HepG2 (cell line): ENCODE results near the gene TLE2. TPM values are rescaled to one million over a fixed set of nuclear protein-coding genes. Genes with fewer than 3 reads are reported as not detected.

Experiments used
- CREB1 ChIP-seq, 2 experiments: fragments of 450-650 bp in 1 of 2; IDR thresholded peaks; 2 replicates each; pipeline ENCODE4 v1.6.1; 2016 to 2017; ENCODE audit warnings: control low read depth in 1 of 2, mild to moderate bottlenecking in 1 of 2, missing compliant biosample characterization in 1 of 2, missing genetic modification characterization in 1 of 2
- DNMT1 ChIP-seq: sonication (generic); formaldehyde crosslinking; IDR thresholded peaks from 2 replicates; pipeline ENCODE4 v1.5.1; 2020; ENCODE audit warnings: mild to moderate bottlenecking, missing genetic modification reagents
- ELF3 ChIP-seq: IDR thresholded peaks from 2 replicates; pipeline ENCODE4 v1.6.1; 2016; ENCODE audit warnings: missing genetic modification reagents, missing compliant biosample characterization
- EP300 ChIP-seq, 3 experiments: sonication (generic) in 1 of 3; formaldehyde crosslinking in 1 of 3; IDR thresholded peaks; 2 replicates each; pipeline versions ENCODE4 v1.5.1 to v1.6.1; 2011 to 2020; ENCODE audit warnings: low read depth in 2 of 3, low read length in 2 of 3, borderline replicate concordance in 1 of 3, improper control_type of control experiment in 1 of 3, mild to moderate bottlenecking in 1 of 3, missing genetic modification reagents in 1 of 3, moderate library complexity in 1 of 3
- HNF4G ChIP-seq, 2 experiments: sonication (generic) in 1 of 2; formaldehyde crosslinking in 1 of 2; IDR thresholded peaks; 2 replicates each; pipeline versions ENCODE4 v1.4.0 to v1.6.1; 2011 to 2020; ENCODE audit warnings: borderline replicate concordance in 2 of 2, low read depth in 2 of 2, mild to moderate bottlenecking in 2 of 2, low read length in 1 of 2, missing genetic modification reagents in 1 of 2, moderate library complexity in 1 of 2
- HOXA7 ChIP-seq: sonication (generic); formaldehyde crosslinking; IDR thresholded peaks from 2 replicates; pipeline ENCODE4 v1.8.1; 2022; ENCODE audit warnings: mild to moderate bottlenecking, missing genetic modification reagents, moderate library complexity
- IRX3 ChIP-seq: sonication (generic); formaldehyde crosslinking; IDR thresholded peaks from 2 replicates; pipeline ENCODE4 v1.8.1; 2023; ENCODE audit warnings: mild to moderate bottlenecking, low read depth, missing genetic modification reagents, borderline replicate concordance
- ISL2 ChIP-seq: sonication (generic); formaldehyde crosslinking; IDR thresholded peaks from 2 replicates; pipeline ENCODE4 v1.5.0; 2020; ENCODE audit warnings: missing genetic modification reagents
- MAX ChIP-seq: IDR thresholded peaks from 2 replicates; pipeline ENCODE4 v1.6.1; 2012; ENCODE audit warnings: inconsistent platforms
- NCOA2 ChIP-seq: sonication (generic); formaldehyde crosslinking; IDR thresholded peaks from 2 replicates; pipeline ENCODE4 v1.8.0; 2022; ENCODE audit warnings: inconsistent platforms
- NFATC3 ChIP-seq: sonication (generic); formaldehyde crosslinking; IDR thresholded peaks from 2 replicates; pipeline ENCODE4 v1.5.1; 2020; ENCODE audit warnings: mild to moderate bottlenecking, missing genetic modification reagents
- NFRKB ChIP-seq: fragments of 450-650 bp; IDR thresholded peaks from 2 replicates; pipeline ENCODE4 v1.6.1; 2017
- PLRG1 ChIP-seq: fragments of 450-650 bp; conservative IDR thresholded peaks from 2 replicates; pipeline ENCODE4 v1.6.1; 2016
- TSC22D2 ChIP-seq: sonication (generic); formaldehyde crosslinking; IDR thresholded peaks from 2 replicates; pipeline ENCODE4 v1.5.1; 2020; ENCODE audit warnings: missing genetic modification reagents, mild to moderate bottlenecking, borderline replicate concordance
- WIZ ChIP-seq: sonication (generic); formaldehyde crosslinking; IDR thresholded peaks from 2 replicates; pipeline ENCODE4 v1.5.1; 2020; ENCODE audit warnings: mild to moderate bottlenecking, missing genetic modification reagents
- ZBTB10 ChIP-seq: sonication (generic); formaldehyde crosslinking; IDR thresholded peaks from 2 replicates; pipeline ENCODE4 v1.4.0; 2020; ENCODE audit warnings: missing genetic modification reagents, borderline replicate concordance
- ZNF280B ChIP-seq: sonication (generic); formaldehyde crosslinking; IDR thresholded peaks from 2 replicates; pipeline ENCODE4 v1.5.0; 2020; ENCODE audit warnings: missing genetic modification reagents, mild to moderate bottlenecking, borderline replicate concordance
- ZNF30 ChIP-seq: sonication (generic); formaldehyde crosslinking; IDR thresholded peaks from 2 replicates; pipeline ENCODE4 v1.5.0; 2020; ENCODE audit warnings: mild to moderate bottlenecking, missing genetic modification reagents
- ZNF468 ChIP-seq: sonication (generic); formaldehyde crosslinking; IDR thresholded peaks from 2 replicates; pipeline ENCODE4 v1.8.0; 2022; ENCODE audit warnings: mild to moderate bottlenecking, moderate library complexity, missing genetic modification reagents
- ZNF605 ChIP-seq: sonication (generic); formaldehyde crosslinking; IDR thresholded peaks from 2 replicates; pipeline ENCODE4 v1.8.0; 2022; ENCODE audit warnings: mild to moderate bottlenecking, missing genetic modification reagents
- ZSCAN25 ChIP-seq: sonication (generic); formaldehyde crosslinking; IDR thresholded peaks from 2 replicates; pipeline ENCODE4 v1.8.0; 2022; ENCODE audit warnings: mild to moderate bottlenecking, missing genetic modification reagents
- ZUFSP ChIP-seq: sonication (generic); formaldehyde crosslinking; IDR thresholded peaks from 2 replicates; pipeline ENCODE4 v1.9.0; 2021; ENCODE audit warnings: missing genetic modification reagents, mild to moderate bottlenecking, borderline replicate concordance
- polyA plus RNA-seq, 8 experiments: library from polyadenylated mRNA; depleted of rRNA in 3 of 8; stranded (reverse) in 7 of 8; unstranded in 1 of 8; fragments of >200 nt; fragmentation: Illumina TruSeq in 4 of 8; extraction: Trizol in 4 of 8; gene quantifications; 2 replicates each; pipeline versions ENCODE4 v1.2.1 to v1.2.3, GENCODE V29; 2011 to 2016; ENCODE audit warnings: low read depth in 4 of 8, missing spikeins in 1 of 8, mixed read lengths in 1 of 8; ENCODE audit not compliant: insufficient read depth in 1 of 8
- total RNA-seq, 5 experiments: library from RNA; depleted of rRNA; stranded (reverse); fragments of >200 nt; fragmentation: Illumina TruSeq; extraction: Trizol; gene quantifications; 2 replicates each; pipeline ENCODE4 v1.2.3, GENCODE V29; 2016; ENCODE audit warnings: low read depth in 1 of 5

The TLE2 gene
- total and polyA plus RNA-seq, 2 of the 13 experiments (the other 11 are each of a cell fraction or from before 2014, with no cell fraction given), result 0.07 to 0.81 TPM

GRCh38 chr19:3036119-3036976 lies 7.3 kb upstream of the TLE2 start (continued):
- TF ChIP-seq NFATC3 (CRISPR knock-in tag), result no peak; the same call in 1 of the 2 replicates
- TF ChIP-seq ZBTB10, result 0 out of 2 replicates have a peak, but pooled peaks have one; percentile 44
- TF ChIP-seq ISL2 (CRISPR knock-in tag), result peak; percentile 84
- no peak for TF ChIP-seq ZUFSP (CRISPR knock-in tag)
- TF ChIP-seq IRX3 (CRISPR knock-in tag), result no peak
- no peak for TF ChIP-seq TSC22D2
- peak; percentile 29; the same call in 1 of the 2 replicates for TF ChIP-seq MAX
- no peak for TF ChIP-seq ZNF605 (CRISPR knock-in tag)
- peak; percentile 75; the same call in 1 of the 2 replicates for TF ChIP-seq ZSCAN25 (CRISPR knock-in tag)
- TF ChIP-seq PLRG1, result no peak
- TF ChIP-seq EP300 (IDR thresholded peaks at IDR 0.05; ENCODE audit: low read depth in 2 of 2, low read length in 2 of 2), result peak in 1 of 2 experiments; percentile 25; a peak in 1 of 4 replicates
- TF ChIP-seq EP300 (CRISPR knock-in tag; IDR thresholded peaks at IDR 0.05; ENCODE audit: borderline replicate concordance), result no peak
- TF ChIP-seq HOXA7, result no peak
- no peak for TF ChIP-seq NFRKB
- no peak; the same call in 1 of the 2 replicates for TF ChIP-seq DNMT1 (CRISPR knock-in tag)
- no peak for TF ChIP-seq ZNF30 (CRISPR knock-in tag)
- TF ChIP-seq ZNF468 (CRISPR knock-in tag), result no peak
- no peak for TF ChIP-seq ZNF280B (CRISPR knock-in tag)
- TF ChIP-seq HNF4G (IDR thresholded peaks at IDR 0.05; ENCODE audit: borderline replicate concordance, low read depth, low read length), result 0 out of 2 replicates have a peak, but pooled peaks have one; percentile 27
- TF ChIP-seq HNF4G (CRISPR knock-in tag; IDR thresholded peaks at IDR 0.05; ENCODE audit: borderline replicate concordance, low read depth), result no peak
- TF ChIP-seq NCOA2 (CRISPR knock-in tag), result peak; percentile 39; the same call in 1 of the 2 replicates
- TF ChIP-seq ELF3 (CRISPR knock-in tag), result peak; percentile 46; the same call in 1 of the 2 replicates
- TF ChIP-seq WIZ (CRISPR knock-in tag), result 0 out of 2 replicates have a peak, but pooled peaks have one; percentile 42
- TF ChIP-seq CREB1 (IDR thresholded peaks at IDR 0.05), result no peak; the same call in 1 of the 2 replicates
- TF ChIP-seq CREB1 (CRISPR knock-in tag; IDR thresholded peaks at IDR 0.05), result no peak
